Motor neuron (in vitro differentiated cells): ENCODE data around the gene PSMD3. TPM values are rescaled to one million over a fixed set of nuclear protein-coding genes. Genes with fewer than 3 reads are reported as not detected.
"Not testable (repeated sequence)": the region's sequence is repeated elsewhere in the genome, so short reads cannot be mapped to it uniquely, and the experiment has no call there.

Source experiments
- ATAC-seq, 8 experiments: fragments of 200-7000 bp; cut with Tn5 transposase; replicated peaks in 6 of 8; 2 replicates each; pipeline ENCODE4 v1.8.0; 2021; ENCODE audit warnings: mild to moderate bottlenecking in 8 of 8, moderate library complexity in 8 of 8
- H3K27ac ChIP-seq, 2 donors: fragments of 250-450 bp; sonication (Bioruptor Pico); 2 replicates each; pipeline ENCODE4 v1.9.0; 2021; ENCODE audit warnings: antibody characterized with exemption in 2 of 2, mild to moderate bottlenecking in 2 of 2, moderate library complexity in 1 of 2
- H3K4me1 ChIP-seq, 2 donors: fragments of 250-450 bp; sonication (Bioruptor Pico); replicated peaks in 1 of 2; 2 replicates each; pipeline ENCODE4 v1.6.1; 2021; ENCODE audit warnings: antibody characterized with exemption in 2 of 2, mild to moderate bottlenecking in 2 of 2, moderate library complexity in 1 of 2
- H3K4me3 ChIP-seq, 5 donors: fragments of 250-450 bp; sonication (Bioruptor Pico); 2 replicates each; pipeline ENCODE4 v1.9.0; 2021; ENCODE audit warnings: antibody characterized with exemption in 5 of 5, mild to moderate bottlenecking in 5 of 5, moderate library complexity in 4 of 5
- WGBS, 10 experiments: fragments of 450-650 bp; shearing (Covaris generic); methylation state at CpG; one replicate each; pipeline ENCODE4 v1.0.0; 2022; 5-methylcytosine and 5-hydroxymethylcytosine counted together
- in situ Hi-C, 9 experiments: fragments of 400-800 bp; cut with MboI; loops; one replicate each; pipeline ENCODE4 v1.15.0; 2021; ENCODE audit warnings: low sequenced_read_pairs in 9 of 9, low pct_unique_long_range_greater_than_20kb in 2 of 9; ENCODE audit not compliant: unreplicated experiment in 9 of 9
- total RNA-seq, 8 experiments: library from RNA; unstranded; fragments of 300-600 nt; gene quantifications; 2 replicates each; pipeline versions ENCODE4 v1.2.3 to v1.2.4, GENCODE V29; 2022

PSMD3 gene
- total RNA-seq, 8 experiments from 2014 or later: 71.7 to 130 (median 104) TPM

DNA sequence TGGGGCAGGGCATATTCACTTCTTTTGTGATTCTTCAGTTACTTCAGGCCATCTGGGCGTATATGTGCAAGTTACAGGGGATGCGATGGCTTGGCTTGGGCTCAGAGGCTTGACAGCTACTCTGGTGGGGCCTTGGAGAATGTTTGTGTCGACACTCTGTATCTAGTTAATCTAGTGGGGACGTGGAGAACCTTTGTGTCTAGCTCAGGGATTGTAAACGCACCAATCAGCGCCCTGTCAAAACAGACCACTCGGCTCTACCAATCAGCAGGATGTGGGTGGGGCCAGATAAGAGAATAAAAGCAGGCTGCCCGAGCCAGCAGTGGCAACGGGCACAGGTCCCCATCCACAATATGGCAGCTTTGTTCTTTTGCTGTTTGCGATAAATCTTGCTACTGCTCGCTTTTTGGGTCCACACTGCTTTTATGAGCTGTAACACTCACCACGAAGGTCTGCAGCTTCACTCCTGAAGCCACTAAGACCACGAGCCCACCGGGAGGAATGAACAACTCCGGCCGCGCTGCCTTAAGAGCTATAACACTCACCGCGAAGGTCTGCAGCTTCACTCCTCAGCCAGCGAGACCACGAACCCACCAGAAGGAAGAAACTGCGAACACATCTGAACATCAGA is 31.5 kb downstream of the PSMD3 start:
- in situ Hi-C loops: loop anchor here in 3 of 9 experiments (25.0 kb wide), 1 partner anchor 275 kb away; the partner anchor contains the start of gene CDC6 (in 3 of the 3)
- not testable (repeated sequence) for ATAC-seq, H3K4me1 ChIP-seq, H3K4me3 ChIP-seq, H3K27ac ChIP-seq
- 50 to 96% (median 92%) methylated on average over 1 to 12 of the region's 22 CpGs; no CpG with 5 or more reads in 5 of the 10 experiments for WGBS, 10 experiments

GRCh38 chr17:40014375-40014980 is 33.9 kb downstream of the PSMD3 start:
- in situ Hi-C loops: loop anchor here in 3 of 9 experiments (25.0 kb wide), 1 partner anchor 273 kb away; the partner anchor contains the start of gene CDC6 (in 3 of the 3)
- WGBS, 10 experiments: 60 to 100% (median 75%) methylated on average over 1 to 13 of the region's 18 CpGs; no CpG with 5 or more reads in 7 of the 10 experiments
- Histone ChIP-seq H3K27ac (no peak overlapping the region), H3K4me1 (peaks cover 2 to 11% of the 10 kb centered on the region in 2 donors), H3K4me3 (no peak overlapping the region)
- no peak for ATAC-seq

GRCh38 chr17:40015005-40015997 is 34.7 kb downstream of the PSMD3 start, which contains the start of gene CSF3:
Gene CSF3 (plus strand): TSS chr17:40015440. CDS start chr17:40015475, 35 bp downstream.
- Histone ChIP-seq H3K4me3 (no peak within 1 kb of the TSS), H3K27ac (no peak within 1 kb of the TSS), H3K4me1 (peaks cover 2 to 11% of the 10 kb centered on the region in 2 donors)
- 40 to 100% (median 40%) methylated on average over 1 to 6 of the region's 20 CpGs; no CpG with 5 or more reads in 5 of the 10 experiments for WGBS, 10 experiments
- in situ Hi-C loops: loop anchor here in 3 of 9 experiments (25.0 kb wide), 1 partner anchor 272 kb away; the partner anchor contains the start of gene CDC6 (in 3 of the 3)
- ATAC-seq: no peak

- H3K4me3 ChIP-seq: no peak overlapping the region
- no peak overlapping the region for H3K27ac ChIP-seq
- WGBS, 10 experiments: 61 to 95% (median 83%) methylated on average over 3 to 6 of the region's 26 CpGs; no CpG with 5 or more reads in 5 of the 10 experiments
- ATAC-seq: no peak
- peaks cover 2 to 11% of the 10 kb centered on the region in 2 donors for H3K4me1 ChIP-seq
- in situ Hi-C loops: loop anchor here in 3 of 9 experiments (25.0 kb wide), 1 partner anchor 271 kb away; the partner anchor contains the start of gene CDC6 (in 3 of the 3)
These were observed 35.7 kb downstream of the PSMD3 start for GRCh38 chr17:40015998-40016985.

DNA sequence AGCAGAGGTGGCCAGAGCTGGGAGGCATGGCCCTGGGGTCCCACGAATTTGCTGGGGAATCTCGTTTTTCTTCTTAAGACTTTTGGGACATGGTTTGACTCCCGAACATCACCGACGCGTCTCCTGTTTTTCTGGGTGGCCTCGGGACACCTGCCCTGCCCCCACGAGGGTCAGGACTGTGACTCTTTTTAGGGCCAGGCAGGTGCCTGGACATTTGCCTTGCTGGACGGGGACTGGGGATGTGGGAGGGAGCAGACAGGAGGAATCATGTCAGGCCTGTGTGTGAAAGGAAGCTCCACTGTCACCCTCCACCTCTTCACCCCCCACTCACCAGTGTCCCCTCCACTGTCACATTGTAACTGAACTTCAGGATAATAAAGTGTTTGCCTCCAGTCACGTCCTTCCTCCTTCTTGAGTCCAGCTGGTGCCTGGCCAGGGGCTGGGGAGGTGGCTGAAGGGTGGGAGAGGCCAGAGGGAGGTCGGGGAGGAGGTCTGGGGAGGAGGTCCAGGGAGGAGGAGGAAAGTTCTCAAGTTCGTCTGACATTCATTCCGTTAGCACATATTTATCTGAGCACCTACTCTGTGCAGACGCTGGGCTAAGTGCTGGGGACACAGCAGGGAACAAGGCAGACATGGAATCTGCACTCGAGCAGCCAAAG is 36.9 kb downstream of the PSMD3 start:
- WGBS, 10 experiments: 0 to 80% (median 37%) methylated on average over 1 to 4 of the region's 15 CpGs; no CpG with 5 or more reads in 4 of the 10 experiments
- no peak overlapping the region for H3K4me3 ChIP-seq
- in situ Hi-C loops: loop anchor here in 3 of 9 experiments (25.0 kb wide), 1 partner anchor 270 kb away; the partner anchor contains the start of gene CDC6 (in 3 of the 3)
- no peak for ATAC-seq
- H3K27ac ChIP-seq: no peak overlapping the region
- H3K4me1 ChIP-seq: peaks cover 2 to 11% of the 10 kb centered on the region in 2 donors

DNA sequence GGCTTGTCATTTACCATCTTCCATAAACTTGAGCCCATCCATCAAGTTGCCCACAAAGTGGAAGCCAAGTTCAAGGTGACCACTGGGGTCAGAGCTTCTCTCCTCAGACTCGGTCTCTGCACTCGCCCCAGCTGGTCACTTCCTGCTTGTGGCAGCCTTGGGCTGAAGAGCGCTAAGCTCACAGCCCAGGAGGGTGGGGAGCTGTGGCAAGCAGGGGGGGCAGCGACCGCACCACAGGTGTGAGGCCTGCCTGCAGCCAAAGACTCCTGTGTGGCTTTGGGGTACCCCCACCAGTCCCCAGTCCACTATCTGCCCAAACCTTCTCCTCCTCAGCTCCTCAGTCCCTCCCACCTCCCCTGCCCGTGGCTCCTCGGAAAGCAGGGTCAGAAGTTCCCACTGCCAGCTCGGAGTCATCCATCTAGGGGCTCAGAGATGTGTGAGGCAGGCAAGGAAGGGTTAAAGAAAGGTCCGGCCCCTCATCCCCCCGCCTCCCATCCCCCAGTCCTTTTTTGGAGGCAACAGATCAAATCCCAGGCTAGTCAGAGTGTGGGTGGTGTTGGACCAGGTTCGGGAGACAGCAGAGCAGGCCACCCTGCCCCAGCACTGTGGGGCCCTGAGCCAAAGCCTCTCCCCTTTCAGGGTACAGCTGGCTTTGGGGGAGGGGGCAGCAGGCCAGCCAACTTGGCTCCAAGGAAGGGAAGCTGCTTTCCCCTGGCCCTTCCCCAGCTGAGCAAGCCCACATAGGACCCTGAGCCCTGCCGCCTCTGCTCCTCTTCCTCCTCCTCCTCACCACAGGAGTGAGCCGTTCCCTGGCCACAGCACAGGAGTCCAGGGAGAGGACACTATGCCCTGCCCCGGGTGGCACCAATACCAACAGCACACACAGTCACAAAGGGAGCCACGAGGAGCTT is 37.9 kb downstream of the PSMD3 start:
- Histone ChIP-seq H3K4me1 (peaks cover 2 to 11% of the 10 kb centered on the region in 2 donors), H3K27ac (peak overlapping the region in 1 of 2 donors; percentile 10), H3K4me3 (no peak overlapping the region)
- peak in 2 of 8 experiments; percentile 14 to 16 for ATAC-seq
- in situ Hi-C loops: loop anchor here in 3 of 9 experiments (25.0 kb wide), 1 partner anchor 269 kb away; the partner anchor contains the start of gene CDC6 (in 3 of the 3)
- WGBS, 10 experiments: 8 to 50% (median 45%) methylated on average over 1 to 2 of the region's 15 CpGs; no CpG with 5 or more reads in 6 of the 10 experiments

GRCh38 chr17:40019140-40019991 is 38.8 kb downstream of the PSMD3 start:
- in situ Hi-C loops: loop anchor here in 3 of 9 experiments (25.0 kb wide), 1 partner anchor 268 kb away; the partner anchor contains the start of gene CDC6 (in 3 of the 3)
- no peak overlapping the region for H3K4me3 ChIP-seq
- no peak for ATAC-seq
- WGBS, 10 experiments: 80 to 93% methylated on average over 1 to 3 of the region's 24 CpGs; no CpG with 5 or more reads in 8 of the 10 experiments
- peaks cover 2 to 11% of the 10 kb centered on the region in 2 donors for H3K4me1 ChIP-seq
- no peak overlapping the region for H3K27ac ChIP-seq

DNA sequence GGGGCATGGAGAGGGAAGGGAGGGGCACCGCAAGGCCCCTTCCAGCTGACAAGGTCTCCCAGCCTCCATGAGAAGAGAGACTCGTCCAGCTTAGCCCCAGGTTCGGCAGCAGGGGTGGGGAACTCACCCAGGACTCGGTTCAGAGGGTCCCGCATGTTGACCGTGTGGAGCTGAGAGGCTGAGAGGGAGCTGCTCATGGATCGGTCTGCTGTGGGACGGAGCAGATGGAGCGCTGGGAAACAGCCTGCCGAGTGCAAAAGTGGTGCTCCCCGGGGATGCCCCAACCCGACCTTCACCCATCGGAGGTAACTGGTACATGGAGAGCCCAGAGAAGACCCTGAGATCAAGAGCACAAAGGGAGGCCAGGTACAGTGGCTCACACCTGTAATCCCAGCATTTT is 39.5 kb downstream of the PSMD3 start:
- 67 to 92% (median 85%) methylated on average over 3 to 6 of the region's 13 CpGs; no CpG with 5 or more reads in 6 of the 10 experiments for WGBS, 10 experiments
- in situ Hi-C loops: loop anchor here in 3 of 9 experiments (25.0 kb wide), 1 partner anchor 267 kb away; the partner anchor contains the start of gene CDC6 (in 3 of the 3)
- Histone ChIP-seq H3K27ac (no peak overlapping the region), H3K4me3 (no peak overlapping the region), H3K4me1 (peaks cover 2 to 8% of the 10 kb centered on the region in 2 donors)
- ATAC-seq: no peak

DNA sequence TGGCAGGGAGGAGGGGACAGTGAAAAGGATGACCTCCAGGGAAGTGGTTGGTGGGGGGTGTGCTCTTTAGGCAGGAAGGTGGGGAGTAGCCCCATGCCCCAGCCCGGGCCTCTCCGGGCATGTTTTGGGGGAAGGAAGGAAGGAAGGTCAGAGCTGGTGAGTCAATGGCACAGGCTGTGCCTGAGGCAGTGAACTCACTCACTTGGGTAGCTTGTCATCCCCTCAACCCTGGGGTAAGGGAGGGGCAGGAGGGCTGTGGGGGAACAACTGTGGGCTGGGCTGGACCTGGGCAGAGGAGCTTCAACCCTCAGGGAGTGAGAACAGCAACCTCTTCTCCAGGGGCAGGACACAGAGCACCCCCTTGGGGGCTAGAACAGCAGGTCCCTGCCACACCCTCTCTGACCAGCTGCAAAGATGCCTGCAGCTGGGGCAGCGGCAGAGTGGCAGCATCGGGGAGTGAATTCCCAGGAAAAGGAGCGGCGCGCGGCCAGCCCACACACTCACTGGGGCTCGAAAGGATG is 40.9 kb downstream of the PSMD3 start:
- H3K4me1 ChIP-seq: peaks cover 2 to 8% of the 10 kb centered on the region in 2 donors
- no peak overlapping the region for H3K4me3 ChIP-seq
- in situ Hi-C loops: loop anchor here in 3 of 9 experiments (25.0 kb wide), 1 partner anchor 266 kb away; the partner anchor contains the start of gene CDC6 (in 3 of the 3)
- 60 to 100% (median 91%) methylated on average over 1 to 7 of the region's 9 CpGs; no CpG with 5 or more reads in 5 of the 10 experiments for WGBS, 10 experiments
- ATAC-seq: peak in 3 of 8 experiments; percentile 41 to 70 (median 59)
- H3K27ac ChIP-seq: no peak overlapping the region
